HG03521 (cell line): ENCODE data around the gene IGFBP3.

Experiments
- ATAC-seq: cut with Tn5 transposase; IDR thresholded peaks from one replicate; pipeline ENCODE4 v1.9.1; 2021; ENCODE audit warnings: mild to moderate bottlenecking, moderate library complexity; ENCODE audit not compliant: unreplicated experiment

IGFBP3 gene

GRCh38 chr7:45874408-45875131, 46.5 kb downstream of the IGFBP3 start:
- ATAC-seq: no peak

GRCh38 chr7:45873355-45873754, 47.7 kb downstream of the IGFBP3 start:
- ATAC-seq: no peak

- ATAC-seq: no peak
These were observed 48.1 kb downstream of the IGFBP3 start, which contains the start of gene CCDC201 for GRCh38 chr7:45873035-45873354. Gene CCDC201, minus strand, starts transcription at chr7:45873082. Its CDS starts 75 bp downstream, at chr7:45873007.

- ATAC-seq: no peak
These were observed 48.7 kb downstream of the IGFBP3 start for GRCh38 chr7:45872116-45873034.

GRCh38 chr7:45869426-45869825, 51.6 kb downstream of the IGFBP3 start:
- no peak for ATAC-seq

GRCh38 chr7:45867471-45867870, 53.6 kb downstream of the IGFBP3 start:
- no peak for ATAC-seq

- ATAC-seq: no peak
These were observed 55.3 kb downstream of the IGFBP3 start for GRCh38 chr7:45865594-45866410.

- no peak for ATAC-seq
These were observed 57.4 kb downstream of the IGFBP3 start for GRCh38 chr7:45863715-45864114.
